Ovary (tissue), 9 donors: ENCODE results near the gene CCR9. TPM values are rescaled to one million over a fixed set of nuclear protein-coding genes. Genes with fewer than 3 reads are reported as not detected.

Experiments used
- DNase-seq, 5 donors: peaks; one replicate each; pipeline ENCODE4 v3.0.0-alpha.2; 2019 to 2020
- H3K27ac ChIP-seq, 2 donors: fragments of 200-600 bp; one replicate each; pipeline versions ENCODE4 v1.5.1 to v1.8.0; 2019 to 2022
- H3K27me3 ChIP-seq: fragments of 200-600 bp; one replicate; pipeline ENCODE4 v1.8.0; 2022
- H3K36me3 ChIP-seq: fragments of 200-600 bp; sonication (generic); one replicate; pipeline ENCODE4 v1.5.1; 2019
- H3K4me1 ChIP-seq: one replicate; pipeline ENCODE4 v1.8.1; 2013; ENCODE audit warnings: mild to moderate bottlenecking, moderate library complexity; ENCODE audit not compliant: insufficient read depth
- H3K4me3 ChIP-seq: fragments of 200-600 bp; sonication (generic); one replicate; pipeline ENCODE4 v1.5.1; 2017
- H3K9me3 ChIP-seq, 2 donors: fragments of 200-600 bp in 1 of 2; sonication (generic) in 1 of 2; one replicate each; pipeline versions ENCODE4 v1.5.1 to v1.8.1; 2013 to 2019; ENCODE audit warnings: mild to moderate bottlenecking in 1 of 2, moderate library complexity in 1 of 2
- CTCF ChIP-seq, 3 donors: fragments of 450-650 bp in 2 of 3; fragments of 200-600 bp in 1 of 3; IDR thresholded peaks; one replicate each; pipeline versions ENCODE4 v1.5.1 to v1.8.0; 2016 to 2022; ENCODE audit warnings: antibody characterized with exemption in 3 of 3, mild to moderate bottlenecking in 1 of 3
- EP300 ChIP-seq: sonication (generic); formaldehyde crosslinking; IDR thresholded peaks from one replicate; pipeline ENCODE4 v1.6.1; 2017; ENCODE audit warnings: antibody characterized with exemption
- POLR2A ChIP-seq: fragments of 450-650 bp; IDR thresholded peaks from one replicate; pipeline ENCODE4 v1.6.1; 2017; ENCODE audit warnings: antibody characterized with exemption, mild to moderate bottlenecking, moderate library complexity
- WGBS, 3 donors: extraction: QIAGEN DNeasy Blood & Tissue Kit in 1 of 3; methylation state at CpG; one replicate each; pipeline versions ENCODE4 v1.1.5 to v1.1.7; 2013 to 2017; 5-methylcytosine and 5-hydroxymethylcytosine counted together
- intact Hi-C, 4 donors: fragments of 100-400 bp; cut with DNase I; formaldehyde crosslinking; loops; one replicate each; pipeline versions ENCODE4 v1.11.0 to v1.15.1; 2022 to 2023
- polyA plus RNA-seq, 2 donors: library from polyadenylated mRNA; stranded (reverse); fragments of 200-250 nt in 1 of 2; fragments of 350-450 nt in 1 of 2; fragmentation: Illumina TruSeq in 1 of 2; extraction: RNeasy Lipid Tissue Mini Kit (QIAGEN cat#74804) in 1 of 2; gene quantifications; one replicate each; pipeline ENCODE4 v1.2.3, GENCODE V29; 2013 to 2014
- total RNA-seq, 7 donors: library from RNA; depleted of rRNA in 2 of 7; stranded (reverse); fragments of >200 nt in 2 of 7; fragmentation: NEBNext Ultra II Directional in 3 of 7; extraction: Animal tissue kit (Norgen Biotek cat#: 25700) in 3 of 7; gene quantifications; one replicate each; pipeline versions ENCODE4 v1.1.0 to v1.2.4, GENCODE V29; 2016 to 2023
- donor health status: DM: no; HTN: no; CAD: no; lungs with moderate emphysema.
- donor health status: DM: no; HTN: no; CAD: no.
- donor health status: Bipolar disorder and iron deficiency.
- donor health status: DM: yes; HTN: yes; CAD: no.
- donor health status: DM: no; HTN: no; CAD: no.
- donor health status: DM: yes; HTN: yes; CAD: no.

CCR9 gene
- total and polyA plus RNA-seq, 9 donors: 0.05 to 0.24 (median 0.09) TPM; not detected in 5

GRCh38 chr3:45915518-45916231, 29.3 kb downstream of the CCR9 start:
- 26 to 36% (median 27%) methylated on average over 13 of the region's 13 CpGs for WGBS, 3 donors
- Histone ChIP-seq H3K27ac (no peak overlapping the region), H3K4me1 (no peaks in the 10 kb centered on the region), H3K36me3 (no peaks in the 10 kb centered on the region), H3K9me3 (no peaks in the 10 kb centered on the region), H3K4me3 (no peak overlapping the region), H3K27me3 (no peaks in the 10 kb centered on the region)
- TF ChIP-seq EP300: no peak
- TF ChIP-seq CTCF (IDR thresholded peaks at IDR 0.05): no peak
- TF ChIP-seq POLR2A: no peak
- DNase-seq: no peak
- intact Hi-C loops: no loop called here

GRCh38 chr3:45917146-45917898, 31.0 kb downstream of the CCR9 start:
- intact Hi-C loops: no loop called here
- Histone ChIP-seq H3K4me3 (no peak overlapping the region), H3K27ac (no peak overlapping the region), H3K27me3 (no peaks in the 10 kb centered on the region), H3K9me3 (no peaks in the 10 kb centered on the region), H3K36me3 (no peaks in the 10 kb centered on the region), H3K4me1 (no peaks in the 10 kb centered on the region)
- no peak for DNase-seq
- no peak for TF ChIP-seq CTCF (IDR thresholded peaks at IDR 0.05)
- TF ChIP-seq POLR2A: no peak
- TF ChIP-seq EP300: no peak
- 80 to 83% (median 82%) methylated on average over 6 of the region's 6 CpGs for WGBS, 3 donors

GRCh38 chr3:45921158-45922038, 35.1 kb downstream of the CCR9 start:
- no peaks in the 10 kb centered on the region for H3K9me3 ChIP-seq
- no peak overlapping the region for H3K27ac ChIP-seq
- 91 to 92% (median 91%) methylated on average over 12 to 14 of the region's 14 CpGs for WGBS, 3 donors
- DNase-seq: no peak
- intact Hi-C loops: no loop called here
- no peak overlapping the region for H3K4me3 ChIP-seq
- H3K36me3 ChIP-seq: no peaks in the 10 kb centered on the region
- TF ChIP-seq CTCF (IDR thresholded peaks at IDR 0.05) (no peak), POLR2A (no peak), EP300 (no peak)
- no peaks in the 10 kb centered on the region for H3K27me3 ChIP-seq
- H3K4me1 ChIP-seq: no peaks in the 10 kb centered on the region

GRCh38 chr3:45922039-45922326, 35.6 kb downstream of the CCR9 start:
- no peaks in the 10 kb centered on the region for H3K36me3 ChIP-seq
- H3K4me3 ChIP-seq: no peak overlapping the region
- H3K27ac ChIP-seq: no peak overlapping the region
- intact Hi-C loops: no loop called here
- WGBS, 3 donors: 83 to 86% (median 84%) methylated on average over 3 of the region's 3 CpGs
- TF ChIP-seq EP300 (no peak), POLR2A (no peak), CTCF (IDR thresholded peaks at IDR 0.05) (no peak)
- no peaks in the 10 kb centered on the region for H3K4me1 ChIP-seq
- H3K27me3 ChIP-seq: no peaks in the 10 kb centered on the region
- no peaks in the 10 kb centered on the region for H3K9me3 ChIP-seq
- no peak for DNase-seq
